C4-2B (cell line): ENCODE measurements around the gene PPP1CC.

Experiments used
- CTCF ChIP-seq: fragments of 450-650 bp; conservative IDR thresholded peaks from 2 replicates; pipeline ENCODE4 v1.5.1; 2017; ENCODE audit warnings: mild to moderate bottlenecking
- ZFX ChIP-seq: fragments of 450-650 bp; IDR thresholded peaks from 2 replicates; pipeline ENCODE4 v1.6.1; 2017

GRCh38 chr12:110721570-110721969, 21.1 kb downstream of the PPP1CC start:
- TF ChIP-seq CTCF: no peak
- no peak for TF ChIP-seq ZFX
